PC-3 (cell line): ENCODE data around the gene SANBR.

ENCODE experiments used
- EZH2 ChIP-seq: fragments of 300-600 bp; sonication (generic); IDR thresholded peaks from one replicate; pipeline ENCODE4 v1.6.1; 2017; ENCODE audit warnings: antibody characterized with exemption, mild to moderate bottlenecking, low read length; ENCODE audit not compliant: unreplicated experiment
- TF ChIP-seq, protein P1 (sequence below): fragments of 300-600 bp; sonication (generic); conservative IDR thresholded peaks from 2 replicates; pipeline ENCODE4 v1.5.1; 2017; ENCODE audit warnings: antibody characterized with exemption, low read depth, mild to moderate bottlenecking, low read length

DNA sequence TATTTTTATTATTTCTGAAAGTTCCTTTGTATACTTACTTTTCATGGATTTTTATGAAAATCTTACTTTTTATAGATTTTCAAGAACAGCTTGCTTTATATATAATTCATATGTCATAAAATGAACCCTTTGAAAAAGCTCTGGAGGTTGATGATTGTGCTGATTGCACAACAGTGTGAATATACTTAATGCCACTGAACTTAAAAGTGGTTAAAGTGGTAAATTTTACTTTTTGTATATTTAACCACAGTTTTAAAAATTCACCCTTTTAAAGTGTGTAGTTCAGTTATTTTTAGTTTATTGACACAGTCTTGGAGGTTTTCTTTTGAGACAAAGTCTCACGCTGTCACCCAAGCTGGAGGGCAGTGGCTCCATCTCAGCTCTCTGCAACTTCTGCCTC lies 8.4 kb downstream of the SANBR start:
- no peak for TF ChIP-seq EZH2
- TF ChIP-seq, protein P1, sequence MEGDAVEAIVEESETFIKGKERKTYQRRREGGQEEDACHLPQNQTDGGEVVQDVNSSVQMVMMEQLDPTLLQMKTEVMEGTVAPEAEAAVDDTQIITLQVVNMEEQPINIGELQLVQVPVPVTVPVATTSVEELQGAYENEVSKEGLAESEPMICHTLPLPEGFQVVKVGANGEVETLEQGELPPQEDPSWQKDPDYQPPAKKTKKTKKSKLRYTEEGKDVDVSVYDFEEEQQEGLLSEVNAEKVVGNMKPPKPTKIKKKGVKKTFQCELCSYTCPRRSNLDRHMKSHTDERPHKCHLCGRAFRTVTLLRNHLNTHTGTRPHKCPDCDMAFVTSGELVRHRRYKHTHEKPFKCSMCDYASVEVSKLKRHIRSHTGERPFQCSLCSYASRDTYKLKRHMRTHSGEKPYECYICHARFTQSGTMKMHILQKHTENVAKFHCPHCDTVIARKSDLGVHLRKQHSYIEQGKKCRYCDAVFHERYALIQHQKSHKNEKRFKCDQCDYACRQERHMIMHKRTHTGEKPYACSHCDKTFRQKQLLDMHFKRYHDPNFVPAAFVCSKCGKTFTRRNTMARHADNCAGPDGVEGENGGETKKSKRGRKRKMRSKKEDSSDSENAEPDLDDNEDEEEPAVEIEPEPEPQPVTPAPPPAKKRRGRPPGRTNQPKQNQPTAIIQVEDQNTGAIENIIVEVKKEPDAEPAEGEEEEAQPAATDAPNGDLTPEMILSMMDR: no peak
